Uterus (tissue), 4 donors: ENCODE data around the gene EPB41L2. TPM values are rescaled to one million over a fixed set of nuclear protein-coding genes. Genes with fewer than 3 reads are reported as not detected.
"Not testable (repeated sequence)": the region's sequence is repeated elsewhere in the genome, so short reads cannot be mapped to it uniquely, and the experiment has no call there.

Experiments
- DNase-seq, 2 donors: peaks; one replicate each; pipeline ENCODE4 v3.0.0-alpha.2; 2019 to 2020
- H3K27ac ChIP-seq, 2 donors: fragments of 200-600 bp; sonication (generic); 1 replicate in 1 of 2; 2 replicates in 1 of 2; pipeline ENCODE4 v1.5.1; 2016 to 2018
- H3K27me3 ChIP-seq, 2 donors: fragments of 200-600 bp; sonication (generic); one replicate each; pipeline ENCODE4 v1.5.1; 2018 to 2019; ENCODE audit warnings: control low read depth in 1 of 2
- H3K36me3 ChIP-seq, 2 donors: fragments of 200-600 bp; sonication (generic); one replicate each; pipeline ENCODE4 v1.5.1; 2019; ENCODE audit warnings: control low read depth in 1 of 2
- H3K4me1 ChIP-seq, 2 donors: fragments of 200-600 bp; sonication (generic); one replicate each; pipeline ENCODE4 v1.5.1; 2018 to 2019; ENCODE audit warnings: control low read depth in 1 of 2
- H3K4me3 ChIP-seq, 2 donors: fragments of 200-600 bp; sonication (generic); 1 replicate in 1 of 2; 2 replicates in 1 of 2; pipeline ENCODE4 v1.5.1; 2018 to 2019; ENCODE audit warnings: mild to moderate bottlenecking in 1 of 2
- H3K9me3 ChIP-seq, 2 donors: fragments of 200-600 bp; sonication (generic); one replicate each; pipeline ENCODE4 v1.5.1; 2019; ENCODE audit warnings: control low read depth in 1 of 2
- POLR2A ChIP-seq, 2 donors: fragments of 450-650 bp; IDR thresholded peaks; one replicate each; pipeline ENCODE4 v1.6.1; 2016; ENCODE audit warnings: antibody characterized with exemption in 2 of 2, mild to moderate bottlenecking in 1 of 2, moderate library complexity in 1 of 2
- intact Hi-C: fragments of 100-400 bp; cut with DNase I; formaldehyde crosslinking; loops from one replicate; pipeline ENCODE4 v1.15.1; 2023; ENCODE audit warnings: low total_unique reads
- total RNA-seq, 4 donors: library from RNA; depleted of rRNA in 3 of 4; stranded (reverse); fragments of >200 nt in 3 of 4; gene quantifications; one replicate each; pipeline versions ENCODE4 v1.1.0 to v1.2.4, GENCODE V29; 2014 to 2023
- TF ChIP-seq, protein P1 (sequence below), 4 experiments: fragments of 200-600 bp in 2 of 4; fragments of 450-650 bp in 2 of 4; sonication (generic) in 2 of 4; IDR thresholded peaks; one replicate each; pipeline ENCODE4 v1.5.1; 2016 to 2019; ENCODE audit warnings: antibody characterized with exemption in 4 of 4, mild to moderate bottlenecking in 2 of 4, moderate library complexity in 1 of 4
- donor health status: DM: yes; HTN: yes; CAD: no.

EPB41L2 gene
- total RNA-seq, 4 donors from 2014 or later = 72.5 to 237 (median 148) TPM

DNA sequence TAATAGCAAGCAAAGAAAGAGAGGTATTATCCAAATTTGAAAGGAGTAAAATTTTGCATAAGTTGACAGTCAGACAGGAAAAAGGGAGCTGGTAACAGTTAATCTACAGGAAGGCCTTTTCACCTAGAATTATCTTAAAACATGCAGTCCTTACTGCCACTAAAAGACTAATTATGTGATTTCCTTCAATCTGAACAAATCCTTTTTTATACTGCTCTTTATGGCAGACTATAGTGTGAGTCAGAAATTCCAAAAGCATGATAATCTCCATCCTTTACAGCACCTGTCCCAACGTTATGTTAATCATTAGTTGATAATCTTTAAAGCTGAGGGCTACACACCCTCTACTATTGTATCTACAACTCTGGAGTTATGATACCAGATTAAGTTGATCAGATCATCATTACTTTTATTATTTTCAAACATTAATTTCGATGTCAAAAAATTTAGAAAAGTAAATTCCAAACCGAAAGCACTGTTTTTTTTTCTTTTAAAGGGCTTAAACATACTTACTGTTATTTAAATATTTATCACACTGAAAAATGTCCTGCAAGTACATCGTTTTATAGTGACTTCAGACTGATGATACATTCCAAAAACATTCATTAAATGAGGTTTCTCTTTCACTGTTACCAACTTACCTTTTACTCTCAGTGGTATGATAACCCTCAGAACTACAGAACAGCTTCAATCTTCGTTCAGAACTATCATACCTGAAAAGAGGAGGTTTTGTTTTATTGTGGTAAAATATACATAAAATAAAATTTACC lies 39.1 kb upstream of the EPB41L2 start:
- H3K27ac ChIP-seq = no peak overlapping the region
- H3K9me3 ChIP-seq = no peaks in the 10 kb centered on the region
- no peaks in the 10 kb centered on the region for H3K4me1 ChIP-seq
- DNase-seq = no peak
- no peak overlapping the region for H3K4me3 ChIP-seq
- TF ChIP-seq, protein P1, sequence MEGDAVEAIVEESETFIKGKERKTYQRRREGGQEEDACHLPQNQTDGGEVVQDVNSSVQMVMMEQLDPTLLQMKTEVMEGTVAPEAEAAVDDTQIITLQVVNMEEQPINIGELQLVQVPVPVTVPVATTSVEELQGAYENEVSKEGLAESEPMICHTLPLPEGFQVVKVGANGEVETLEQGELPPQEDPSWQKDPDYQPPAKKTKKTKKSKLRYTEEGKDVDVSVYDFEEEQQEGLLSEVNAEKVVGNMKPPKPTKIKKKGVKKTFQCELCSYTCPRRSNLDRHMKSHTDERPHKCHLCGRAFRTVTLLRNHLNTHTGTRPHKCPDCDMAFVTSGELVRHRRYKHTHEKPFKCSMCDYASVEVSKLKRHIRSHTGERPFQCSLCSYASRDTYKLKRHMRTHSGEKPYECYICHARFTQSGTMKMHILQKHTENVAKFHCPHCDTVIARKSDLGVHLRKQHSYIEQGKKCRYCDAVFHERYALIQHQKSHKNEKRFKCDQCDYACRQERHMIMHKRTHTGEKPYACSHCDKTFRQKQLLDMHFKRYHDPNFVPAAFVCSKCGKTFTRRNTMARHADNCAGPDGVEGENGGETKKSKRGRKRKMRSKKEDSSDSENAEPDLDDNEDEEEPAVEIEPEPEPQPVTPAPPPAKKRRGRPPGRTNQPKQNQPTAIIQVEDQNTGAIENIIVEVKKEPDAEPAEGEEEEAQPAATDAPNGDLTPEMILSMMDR (IDR thresholded peaks at IDR 0.05) = no peak
- no peak for TF ChIP-seq POLR2A (IDR thresholded peaks at IDR 0.05)
- no peaks in the 10 kb centered on the region for H3K36me3 ChIP-seq
- H3K27me3 ChIP-seq = no peaks in the 10 kb centered on the region
- intact Hi-C loops = no loop called here

DNA sequence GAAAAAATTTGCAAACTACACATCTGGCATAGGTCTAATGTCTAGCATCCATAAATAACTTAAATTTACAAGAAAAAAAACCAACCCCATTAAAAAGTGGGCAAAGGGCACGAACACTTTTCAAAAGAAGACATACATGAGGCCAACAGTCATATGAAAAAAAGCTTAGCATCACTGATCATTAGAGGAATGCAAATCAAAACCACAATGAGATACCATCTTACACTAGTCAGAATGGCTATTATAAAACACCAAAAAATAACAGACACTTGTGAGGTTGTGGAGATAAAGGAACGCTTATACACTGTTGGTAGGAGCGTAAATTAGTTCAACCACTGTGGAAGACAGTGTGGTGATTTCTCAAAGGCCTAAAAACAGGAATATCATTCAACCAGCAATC lies 33.7 kb upstream of the EPB41L2 start:
- Histone ChIP-seq H3K27ac (no peak overlapping the region), H3K9me3 (no peaks in the 10 kb centered on the region), H3K36me3 (no peaks in the 10 kb centered on the region), H3K27me3 (no peaks in the 10 kb centered on the region), H3K4me1 (no peaks in the 10 kb centered on the region), H3K4me3 (no peak overlapping the region)
- intact Hi-C loops = no loop called here
- no peak for DNase-seq
- TF ChIP-seq, protein P1 (IDR thresholded peaks at IDR 0.05) = no peak
- no peak for TF ChIP-seq POLR2A (IDR thresholded peaks at IDR 0.05)

DNA sequence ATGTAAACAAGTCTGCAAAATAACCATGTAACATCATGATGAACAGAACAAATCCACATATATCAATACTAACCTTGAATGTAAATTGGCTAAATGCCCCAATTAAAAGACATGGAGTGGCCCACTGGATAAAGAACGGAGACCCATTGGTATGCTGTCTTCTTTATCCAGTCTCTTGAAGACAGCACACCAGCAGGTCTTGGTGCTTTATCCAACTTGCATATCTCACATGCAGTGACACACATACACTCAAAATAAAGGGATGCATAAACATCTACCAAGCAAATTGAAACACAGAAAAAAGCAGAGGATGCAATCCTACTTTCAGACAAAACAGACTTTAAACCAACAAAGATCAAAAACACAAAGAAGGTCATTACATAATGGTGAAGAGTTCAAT lies 30.3 kb upstream of the EPB41L2 start:
- H3K9me3 ChIP-seq = no peaks in the 10 kb centered on the region
- intact Hi-C loops = no loop called here

DNA sequence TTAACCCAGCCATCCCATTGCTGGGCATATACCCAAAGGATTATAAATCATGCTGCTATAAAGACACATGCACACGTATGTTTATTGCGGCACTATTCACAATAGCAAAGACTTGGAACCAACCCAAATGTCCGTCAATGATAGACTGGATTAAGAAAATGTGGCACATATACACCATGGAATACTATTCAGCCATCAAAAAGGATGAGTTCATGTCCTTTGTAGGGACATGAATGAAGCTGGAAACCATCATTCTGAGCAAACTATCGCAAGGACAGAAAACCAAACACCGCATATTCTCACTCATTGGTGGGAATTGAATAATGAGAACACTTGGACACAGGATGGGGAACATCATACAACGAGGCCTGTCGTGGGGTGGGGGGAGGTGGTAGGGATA lies 28.9 kb upstream of the EPB41L2 start:
- H3K4me1 ChIP-seq, H3K27me3 ChIP-seq, intact Hi-C loops, H3K9me3 ChIP-seq, H3K36me3 ChIP-seq, H3K27ac ChIP-seq, H3K4me3 ChIP-seq, DNase-seq: not testable (repeated sequence)

More for the DNA sequence above, 30.3 kb upstream of the EPB41L2 start:
- Histone ChIP-seq H3K27ac (no peak overlapping the region), H3K36me3 (no peaks in the 10 kb centered on the region), H3K27me3 (no peaks in the 10 kb centered on the region), H3K4me3 (no peak overlapping the region), H3K4me1 (no peaks in the 10 kb centered on the region)
- DNase-seq = no peak
- TF ChIP-seq, protein P1 (IDR thresholded peaks at IDR 0.05) = no peak
- no peak for TF ChIP-seq POLR2A (IDR thresholded peaks at IDR 0.05)

DNA sequence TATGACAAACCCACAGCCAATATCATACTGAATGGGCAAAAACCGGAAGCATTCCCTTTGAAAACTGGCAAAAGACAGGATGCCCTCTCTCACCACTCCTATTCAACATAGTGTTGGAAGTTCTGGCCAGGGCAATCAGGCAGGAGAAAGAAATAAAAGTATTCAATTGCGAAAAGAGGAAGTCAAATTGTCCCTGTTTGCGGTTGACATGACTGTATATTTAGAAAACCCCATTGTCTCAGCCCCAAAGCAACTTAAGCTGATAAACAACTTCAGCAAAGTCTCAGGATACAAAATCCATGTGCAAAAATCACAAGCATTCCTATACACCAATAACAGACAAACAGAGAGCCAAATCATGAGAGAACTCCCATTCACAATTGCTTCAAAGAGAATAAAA lies 27.3 kb upstream of the EPB41L2 start:
- intact Hi-C loops, DNase-seq, H3K27me3 ChIP-seq, H3K36me3 ChIP-seq, H3K27ac ChIP-seq, H3K4me3 ChIP-seq, H3K4me1 ChIP-seq, H3K9me3 ChIP-seq: not testable (repeated sequence)

DNA sequence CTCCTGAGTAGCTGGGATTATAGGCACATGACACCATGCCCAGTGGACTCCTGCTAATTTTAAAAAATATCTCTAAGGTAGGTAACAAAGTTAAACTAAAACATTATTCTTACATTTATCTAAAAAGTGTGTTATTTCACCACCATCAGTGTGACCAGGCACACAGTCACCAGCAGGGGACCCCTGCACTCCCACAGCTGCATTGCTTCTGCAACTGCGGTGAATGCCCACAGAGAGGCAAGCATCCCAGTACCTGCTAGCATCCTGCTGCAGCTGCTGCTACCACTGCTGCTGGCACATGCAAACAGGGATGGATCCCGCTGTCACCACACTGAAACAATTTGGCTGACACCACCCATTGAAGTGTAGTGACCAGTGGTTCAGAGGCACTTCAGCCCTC lies 21.9 kb upstream of the EPB41L2 start:
- Histone ChIP-seq H3K27ac (no peak overlapping the region), H3K4me3 (no peak overlapping the region), H3K27me3 (no peaks in the 10 kb centered on the region), H3K36me3 (no peaks in the 10 kb centered on the region), H3K9me3 (no peaks in the 10 kb centered on the region), H3K4me1 (no peaks in the 10 kb centered on the region)
- intact Hi-C loops = no loop called here
- TF ChIP-seq POLR2A (IDR thresholded peaks at IDR 0.05) = no peak
- TF ChIP-seq, protein P1 (IDR thresholded peaks at IDR 0.05) = no peak
- DNase-seq = no peak
